ENCODE data around the gene TMEM178B. TPM values are rescaled to one million over a fixed set of nuclear protein-coding genes. Genes with fewer than 3 reads are reported as not detected.

The TMEM178B gene
- total and polyA plus RNA-seq, 7 donors: 0.13 to 4.8 (median 1.6) TPM

DNA sequence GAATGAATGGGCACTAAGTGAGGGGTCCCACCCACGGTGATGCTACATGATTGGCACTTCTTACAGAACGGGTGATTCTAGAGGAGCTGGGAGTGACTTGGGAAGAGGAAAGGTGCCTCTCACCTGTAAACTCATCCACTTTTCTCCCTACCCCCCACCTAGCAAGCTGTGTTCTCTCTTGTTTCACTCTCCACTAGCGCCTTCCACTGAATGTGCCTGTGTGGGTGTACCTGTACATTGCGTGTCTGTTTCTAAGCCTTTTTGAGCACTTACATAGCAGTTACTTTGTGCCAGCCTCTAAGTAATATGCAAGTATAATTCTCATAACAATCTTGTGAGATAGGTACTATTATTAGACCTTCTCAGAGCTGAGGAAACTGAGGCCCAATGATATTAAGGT, 343.6 kb downstream of the TMEM178B start:
- 82 to 86% (median 86%) methylated on average over 4 of the region's 4 CpGs for WGBS, 3 donors
- no peak overlapping the region for H3K4me3 ChIP-seq
- ATAC-seq (no peak), DNase-seq (no peak)
- intact Hi-C loops (cut with DNase I): no loop called here
- H3K36me3 ChIP-seq (ENCODE audit: insufficient read depth in 1 of 2, low read depth in 1 of 2): no peaks in the 10 kb centered on the region
- H3K9me3 ChIP-seq: no peaks in the 10 kb centered on the region
- no peaks in the 10 kb centered on the region for H3K4me1 ChIP-seq
- H3K27me3 ChIP-seq (ENCODE audit: insufficient read depth in 3 of 3, low read length in 2 of 3): no peaks in the 10 kb centered on the region
- H3K27ac ChIP-seq: no peak overlapping the region
- TF ChIP-seq, protein P1, sequence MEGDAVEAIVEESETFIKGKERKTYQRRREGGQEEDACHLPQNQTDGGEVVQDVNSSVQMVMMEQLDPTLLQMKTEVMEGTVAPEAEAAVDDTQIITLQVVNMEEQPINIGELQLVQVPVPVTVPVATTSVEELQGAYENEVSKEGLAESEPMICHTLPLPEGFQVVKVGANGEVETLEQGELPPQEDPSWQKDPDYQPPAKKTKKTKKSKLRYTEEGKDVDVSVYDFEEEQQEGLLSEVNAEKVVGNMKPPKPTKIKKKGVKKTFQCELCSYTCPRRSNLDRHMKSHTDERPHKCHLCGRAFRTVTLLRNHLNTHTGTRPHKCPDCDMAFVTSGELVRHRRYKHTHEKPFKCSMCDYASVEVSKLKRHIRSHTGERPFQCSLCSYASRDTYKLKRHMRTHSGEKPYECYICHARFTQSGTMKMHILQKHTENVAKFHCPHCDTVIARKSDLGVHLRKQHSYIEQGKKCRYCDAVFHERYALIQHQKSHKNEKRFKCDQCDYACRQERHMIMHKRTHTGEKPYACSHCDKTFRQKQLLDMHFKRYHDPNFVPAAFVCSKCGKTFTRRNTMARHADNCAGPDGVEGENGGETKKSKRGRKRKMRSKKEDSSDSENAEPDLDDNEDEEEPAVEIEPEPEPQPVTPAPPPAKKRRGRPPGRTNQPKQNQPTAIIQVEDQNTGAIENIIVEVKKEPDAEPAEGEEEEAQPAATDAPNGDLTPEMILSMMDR (IDR thresholded peaks at IDR 0.05): no peak

DNA sequence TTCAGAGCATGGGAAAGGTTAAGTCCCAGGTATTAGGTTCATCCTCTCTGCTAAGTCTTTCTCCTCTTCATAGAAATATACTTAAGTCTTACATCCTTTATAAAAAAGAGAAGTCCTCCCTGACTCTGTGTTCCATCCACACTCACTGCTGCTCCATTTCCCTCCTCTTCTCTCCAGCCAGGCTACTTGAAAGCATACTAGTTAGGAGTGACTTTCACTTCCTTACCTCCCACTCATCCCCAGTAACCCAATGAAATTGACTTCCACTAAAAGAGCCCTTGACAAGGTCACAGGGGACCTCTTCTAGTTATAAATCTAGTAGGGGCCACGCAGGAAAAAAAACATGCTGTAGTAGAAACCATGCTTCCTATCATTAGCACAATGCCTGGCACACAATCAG, 344.2 kb downstream of the TMEM178B start:
- Histone ChIP-seq H3K4me1 (no peaks in the 10 kb centered on the region), H3K27me3 (ENCODE audit: insufficient read depth in 3 of 3, low read length in 2 of 3) (no peaks in the 10 kb centered on the region), H3K36me3 (ENCODE audit: insufficient read depth in 1 of 2, low read depth in 1 of 2) (no peaks in the 10 kb centered on the region), H3K4me3 (no peak overlapping the region), H3K27ac (no peak overlapping the region), H3K9me3 (no peaks in the 10 kb centered on the region)
- intact Hi-C loops (cut with DNase I): no loop called here
- 37 to 58% (median 48%) methylated on average over 1 of the region's 1 CpG for WGBS, 3 donors
- TF ChIP-seq, protein P1 (IDR thresholded peaks at IDR 0.05): no peak
- DNase-seq (no peak), ATAC-seq (no peak)

DNA sequence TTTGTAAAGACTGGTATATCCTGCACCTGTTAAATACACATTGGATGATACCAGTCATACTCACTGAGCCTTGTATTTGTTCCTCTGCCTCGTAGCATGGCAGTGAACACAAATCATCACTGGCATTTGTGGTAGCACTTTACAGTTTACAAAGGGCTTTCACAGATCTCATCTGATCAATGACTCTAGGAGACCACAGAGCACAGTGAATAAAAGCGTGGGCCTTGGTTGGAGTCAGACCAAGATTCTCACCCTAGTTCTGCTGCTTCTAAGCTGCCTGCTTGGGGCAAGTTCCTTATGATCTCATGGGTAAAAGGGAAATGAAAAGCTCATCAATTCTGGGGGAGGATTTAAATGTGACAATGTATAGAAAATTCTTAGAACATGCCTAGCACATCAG, 347.4 kb downstream of the TMEM178B start:
- no peak overlapping the region for H3K27ac ChIP-seq
- intact Hi-C loops (cut with DNase I): no loop called here
- peaks cover 2% of the 10 kb centered on the region for H3K9me3 ChIP-seq

DNA sequence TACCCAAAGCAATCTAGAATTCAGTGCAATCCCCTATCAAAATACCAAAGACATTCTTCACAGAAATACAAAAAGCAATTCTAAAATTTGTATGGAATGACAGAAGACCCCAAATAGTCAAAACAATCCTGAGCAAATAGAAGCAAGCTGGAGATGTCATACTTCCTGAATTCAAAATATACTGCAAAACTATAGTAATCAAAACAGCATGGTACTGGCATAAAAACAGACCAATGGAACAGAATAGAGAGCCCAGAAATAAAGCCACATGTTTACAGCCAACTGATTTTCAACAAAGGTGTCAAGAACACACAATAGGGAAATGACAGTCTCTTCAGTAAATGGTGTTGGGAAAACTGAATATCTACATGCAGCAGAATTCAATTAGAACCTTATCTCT, 353.3 kb downstream of the TMEM178B start:
- no peaks in the 10 kb centered on the region for H3K4me1 ChIP-seq
- H3K27ac ChIP-seq: no peak overlapping the region
- no peaks in the 10 kb centered on the region for H3K36me3 ChIP-seq (ENCODE audit: insufficient read depth in 1 of 2, low read depth in 1 of 2)
- ATAC-seq (no peak), DNase-seq (no peak)
- peaks cover 0 to 2% (median 0%) of the 10 kb centered on the region in 3 donors for H3K27me3 ChIP-seq (ENCODE audit: insufficient read depth in 3 of 3, low read length in 2 of 3)
- TF ChIP-seq, protein P1 (IDR thresholded peaks at IDR 0.05): no peak
- intact Hi-C loops (cut with DNase I): no loop called here
- H3K4me3 ChIP-seq: no peak overlapping the region
- H3K9me3 ChIP-seq: peaks cover 3% of the 10 kb centered on the region

More for the DNA sequence above, 347.4 kb downstream of the TMEM178B start:
- no peak for DNase-seq
- Histone ChIP-seq H3K4me3 (no peak overlapping the region), H3K36me3 (ENCODE audit: insufficient read depth in 1 of 2, low read depth in 1 of 2) (no peaks in the 10 kb centered on the region), H3K27me3 (ENCODE audit: insufficient read depth in 3 of 3, low read length in 2 of 3) (peaks cover 0 to 2% (median 0%) of the 10 kb centered on the region in 3 donors), H3K4me1 (no peaks in the 10 kb centered on the region)
- TF ChIP-seq, protein P1 (IDR thresholded peaks at IDR 0.05): no peak
- 70 to 84% (median 82%) methylated on average over 2 of the region's 2 CpGs for WGBS, 3 donors
- no peak for ATAC-seq

DNA sequence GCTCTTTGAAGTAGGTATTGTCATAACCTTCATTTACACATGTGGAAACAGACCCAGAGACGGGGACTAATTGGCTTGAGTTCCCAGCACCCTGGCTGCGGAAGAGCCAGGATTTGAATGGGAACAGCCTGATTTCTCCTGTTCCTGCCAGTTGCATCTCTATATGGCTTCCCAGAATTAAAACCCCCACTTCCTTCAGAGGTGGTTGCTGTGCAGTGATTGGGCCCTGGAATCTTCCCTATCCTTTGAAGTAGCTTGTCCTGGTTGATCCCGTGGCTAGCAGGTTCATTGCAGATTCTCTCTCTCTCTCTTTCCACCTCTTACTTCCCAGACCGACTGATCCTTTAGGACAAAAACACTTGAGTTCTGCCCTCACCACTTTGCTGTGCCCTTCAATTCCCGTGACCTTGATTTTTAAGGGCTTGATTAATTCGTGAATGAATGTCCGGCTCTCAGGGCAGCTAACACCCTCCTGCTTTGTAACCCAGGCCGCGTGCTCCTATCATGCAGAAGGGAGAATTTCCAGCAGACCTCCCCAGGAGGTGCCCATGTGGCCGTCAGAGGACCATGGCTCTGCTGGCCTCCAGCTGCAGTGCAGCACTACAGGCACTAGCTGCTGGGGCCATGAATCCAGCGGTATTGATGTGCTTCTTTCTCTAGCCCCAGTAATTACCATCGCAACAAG, 356.7 kb downstream of the TMEM178B start:
- TF ChIP-seq, protein P1 (IDR thresholded peaks at IDR 0.05): no peak
- intact Hi-C loops (cut with DNase I): no loop called here
- 28 to 46% (median 36%) methylated on average over 12 of the region's 12 CpGs for WGBS, 3 donors
- ATAC-seq: no peak
- Histone ChIP-seq H3K27ac (no peak overlapping the region), H3K4me3 (no peak overlapping the region), H3K9me3 (peaks cover 3% of the 10 kb centered on the region), H3K36me3 (ENCODE audit: insufficient read depth in 1 of 2, low read depth in 1 of 2) (no peaks in the 10 kb centered on the region), H3K4me1 (no peaks in the 10 kb centered on the region), H3K27me3 (ENCODE audit: insufficient read depth in 3 of 3, low read length in 2 of 3) (no peaks in the 10 kb centered on the region)
- no peak for DNase-seq

All from psoas muscle (tissue), 8 donors.